ENCODE results near the gene NADSYN1. TPM values are rescaled to one million over a fixed set of nuclear protein-coding genes. Genes with fewer than 3 reads are reported as not detected.

NADSYN1 gene
- polyA plus RNA-seq, 4 donors, result 85.7 to 210 (median 97.9) TPM

GRCh38 chr11:71456831-71457230 lies 3.8 kb downstream of the NADSYN1 start:
- Histone ChIP-seq H3K27me3 (ENCODE audit: control insufficient read depth in 3 of 3, insufficient read depth in 3 of 3, low read length in 3 of 3) (no peaks in the 10 kb centered on the region), H3K9me3 (ENCODE audit: control insufficient read depth in 2 of 2, insufficient read depth in 1 of 2, low read depth in 1 of 2, low read length in 1 of 2) (no peaks in the 10 kb centered on the region), H3K4me3 (ENCODE audit: low read depth in 1 of 3, low read length in 3 of 3) (no peak overlapping the region), H3K4me1 (ENCODE audit: control insufficient read depth in 3 of 3, insufficient read depth in 2 of 3, low read depth in 1 of 3, low read length in 2 of 3) (peaks cover 1 to 7% (median 2%) of the 10 kb centered on the region in 3 donors), H3K36me3 (ENCODE audit: control insufficient read depth in 3 of 3, insufficient read depth in 2 of 3, low read depth in 1 of 3, low read length in 3 of 3) (peaks cover 8 to 51% (median 31%) of the 10 kb centered on the region in 3 donors), H3K27ac (ENCODE audit: low read depth in 1 of 3, low read length in 2 of 3) (no peak overlapping the region)
- 94 to 97% (median 94%) methylated on average over 10 of the region's 10 CpGs for WGBS, 3 donors
- DNase-seq (no peak), FAIRE-seq (no peak)

GRCh38 chr11:71458146-71459070 lies 5.4 kb downstream of the NADSYN1 start:
- WGBS, 3 donors, result 94 to 97% (median 96%) methylated on average over 26 of the region's 26 CpGs
- peaks cover 8 to 67% (median 35%) of the 10 kb centered on the region in 3 donors for H3K36me3 ChIP-seq (ENCODE audit: control insufficient read depth in 3 of 3, insufficient read depth in 2 of 3, low read depth in 1 of 3, low read length in 3 of 3)
- H3K4me3 ChIP-seq (ENCODE audit: low read depth in 1 of 3, low read length in 3 of 3), result no peak overlapping the region
- DNase-seq (no peak), FAIRE-seq (no peak)
- H3K27ac ChIP-seq (ENCODE audit: low read depth in 1 of 3, low read length in 2 of 3), result no peak overlapping the region
- H3K27me3 ChIP-seq (ENCODE audit: control insufficient read depth in 3 of 3, insufficient read depth in 3 of 3, low read length in 3 of 3), result no peaks in the 10 kb centered on the region
- peaks cover 0 to 2% (median 2%) of the 10 kb centered on the region in 3 donors for H3K4me1 ChIP-seq (ENCODE audit: control insufficient read depth in 3 of 3, insufficient read depth in 2 of 3, low read depth in 1 of 3, low read length in 2 of 3)
- no peaks in the 10 kb centered on the region for H3K9me3 ChIP-seq (ENCODE audit: control insufficient read depth in 2 of 2, insufficient read depth in 1 of 2, low read depth in 1 of 2, low read length in 1 of 2)

- H3K4me3 ChIP-seq (ENCODE audit: low read depth in 1 of 3, low read length in 3 of 3), result no peak overlapping the region
- H3K27ac ChIP-seq (ENCODE audit: low read depth in 1 of 3, low read length in 2 of 3), result no peak overlapping the region
- FAIRE-seq, result no peak
- DNase-seq, result no peak
- no peaks in the 10 kb centered on the region for H3K9me3 ChIP-seq (ENCODE audit: control insufficient read depth in 2 of 2, insufficient read depth in 1 of 2, low read depth in 1 of 2, low read length in 1 of 2)
- peaks cover 8 to 74% (median 38%) of the 10 kb centered on the region in 3 donors for H3K36me3 ChIP-seq (ENCODE audit: control insufficient read depth in 3 of 3, insufficient read depth in 2 of 3, low read depth in 1 of 3, low read length in 3 of 3)
- peaks cover 0 to 2% (median 2%) of the 10 kb centered on the region in 3 donors for H3K4me1 ChIP-seq (ENCODE audit: control insufficient read depth in 3 of 3, insufficient read depth in 2 of 3, low read depth in 1 of 3, low read length in 2 of 3)
- H3K27me3 ChIP-seq (ENCODE audit: control insufficient read depth in 3 of 3, insufficient read depth in 3 of 3, low read length in 3 of 3), result no peaks in the 10 kb centered on the region
- 94 to 95% (median 95%) methylated on average over 23 of the region's 23 CpGs for WGBS, 3 donors
These were observed 6.2 kb downstream of the NADSYN1 start for GRCh38 chr11:71459076-71459766.

GRCh38 chr11:71459767-71460320 lies 6.8 kb downstream of the NADSYN1 start:
- no peak overlapping the region for H3K27ac ChIP-seq (ENCODE audit: low read depth in 1 of 3, low read length in 2 of 3)
- H3K9me3 ChIP-seq (ENCODE audit: control insufficient read depth in 2 of 2, insufficient read depth in 1 of 2, low read depth in 1 of 2, low read length in 1 of 2), result no peaks in the 10 kb centered on the region
- H3K36me3 ChIP-seq (ENCODE audit: control insufficient read depth in 3 of 3, insufficient read depth in 2 of 3, low read depth in 1 of 3, low read length in 3 of 3), result peaks cover 8 to 77% (median 38%) of the 10 kb centered on the region in 3 donors
- 78 to 79% (median 78%) methylated on average over 11 of the region's 11 CpGs for WGBS, 3 donors
- no peaks in the 10 kb centered on the region for H3K27me3 ChIP-seq (ENCODE audit: control insufficient read depth in 3 of 3, insufficient read depth in 3 of 3, low read length in 3 of 3)
- no peak overlapping the region for H3K4me3 ChIP-seq (ENCODE audit: low read depth in 1 of 3, low read length in 3 of 3)
- H3K4me1 ChIP-seq (ENCODE audit: control insufficient read depth in 3 of 3, insufficient read depth in 2 of 3, low read depth in 1 of 3, low read length in 2 of 3), result no peaks in the 10 kb centered on the region
- FAIRE-seq (no peak), DNase-seq (no peak)

- DNase-seq (no peak), FAIRE-seq (no peak)
- H3K27ac ChIP-seq (ENCODE audit: low read depth in 1 of 3, low read length in 2 of 3), result no peak overlapping the region
- no peaks in the 10 kb centered on the region for H3K4me1 ChIP-seq (ENCODE audit: control insufficient read depth in 3 of 3, insufficient read depth in 2 of 3, low read depth in 1 of 3, low read length in 2 of 3)
- WGBS, 3 donors, result 88 to 91% (median 91%) methylated on average over 9 of the region's 9 CpGs
- no peaks in the 10 kb centered on the region for H3K9me3 ChIP-seq (ENCODE audit: control insufficient read depth in 2 of 2, insufficient read depth in 1 of 2, low read depth in 1 of 2, low read length in 1 of 2)
- H3K36me3 ChIP-seq (ENCODE audit: control insufficient read depth in 3 of 3, insufficient read depth in 2 of 3, low read depth in 1 of 3, low read length in 3 of 3), result peaks cover 12 to 76% (median 31%) of the 10 kb centered on the region in 3 donors
- H3K4me3 ChIP-seq (ENCODE audit: low read depth in 1 of 3, low read length in 3 of 3), result no peak overlapping the region
- H3K27me3 ChIP-seq (ENCODE audit: control insufficient read depth in 3 of 3, insufficient read depth in 3 of 3, low read length in 3 of 3), result no peaks in the 10 kb centered on the region
These were observed 8.7 kb downstream of the NADSYN1 start for GRCh38 chr11:71461696-71462095.

- DNase-seq (no peak), FAIRE-seq (no peak)
- H3K9me3 ChIP-seq (ENCODE audit: control insufficient read depth in 2 of 2, insufficient read depth in 1 of 2, low read depth in 1 of 2, low read length in 1 of 2), result no peaks in the 10 kb centered on the region
- H3K36me3 ChIP-seq (ENCODE audit: control insufficient read depth in 3 of 3, insufficient read depth in 2 of 3, low read depth in 1 of 3, low read length in 3 of 3), result peaks cover 12 to 72% (median 33%) of the 10 kb centered on the region in 3 donors
- 95 to 97% (median 97%) methylated on average over 11 of the region's 11 CpGs for WGBS, 3 donors
- H3K4me3 ChIP-seq (ENCODE audit: low read depth in 1 of 3, low read length in 3 of 3), result no peak overlapping the region
- peaks cover 0 to 4% (median 0%) of the 10 kb centered on the region in 3 donors for H3K4me1 ChIP-seq (ENCODE audit: control insufficient read depth in 3 of 3, insufficient read depth in 2 of 3, low read depth in 1 of 3, low read length in 2 of 3)
- no peak overlapping the region for H3K27ac ChIP-seq (ENCODE audit: low read depth in 1 of 3, low read length in 2 of 3)
- no peaks in the 10 kb centered on the region for H3K27me3 ChIP-seq (ENCODE audit: control insufficient read depth in 3 of 3, insufficient read depth in 3 of 3, low read length in 3 of 3)
These were observed 9.7 kb downstream of the NADSYN1 start for GRCh38 chr11:71462726-71463125.

- FAIRE-seq, result no peak
These were observed 10.6 kb downstream of the NADSYN1 start for GRCh38 chr11:71463331-71464211.

More at GRCh38 chr11:71463331-71464211, 10.6 kb downstream of the NADSYN1 start:
- Histone ChIP-seq H3K27me3 (ENCODE audit: control insufficient read depth in 3 of 3, insufficient read depth in 3 of 3, low read length in 3 of 3) (no peaks in the 10 kb centered on the region), H3K9me3 (ENCODE audit: control insufficient read depth in 2 of 2, insufficient read depth in 1 of 2, low read depth in 1 of 2, low read length in 1 of 2) (no peaks in the 10 kb centered on the region), H3K27ac (ENCODE audit: low read depth in 1 of 3, low read length in 2 of 3) (no peak overlapping the region), H3K4me3 (ENCODE audit: low read depth in 1 of 3, low read length in 3 of 3) (no peak overlapping the region), H3K4me1 (ENCODE audit: control insufficient read depth in 3 of 3, insufficient read depth in 2 of 3, low read depth in 1 of 3, low read length in 2 of 3) (peaks cover 0 to 4% (median 0%) of the 10 kb centered on the region in 3 donors), H3K36me3 (ENCODE audit: control insufficient read depth in 3 of 3, insufficient read depth in 2 of 3, low read depth in 1 of 3, low read length in 3 of 3) (peaks cover 9 to 67% (median 31%) of the 10 kb centered on the region in 3 donors)
- no peak for DNase-seq
- 93 to 96% (median 95%) methylated on average over 34 of the region's 34 CpGs for WGBS, 3 donors
